ENCODE results near the gene SORBS1.
"Not testable (repeated sequence)": the region's sequence is repeated elsewhere in the genome, so short reads cannot be mapped to it uniquely, and the experiment has no call there.

Gene SORBS1

GRCh38 chr10:95356190-95356955, 204.8 kb downstream of the SORBS1 start:
- no peak for TF ChIP-seq CTCF (IDR thresholded peaks at IDR 0.05; ENCODE audit: low read depth, low read length)
- no peak overlapping the region for H3K4me3 ChIP-seq (ENCODE audit: low read depth, low read length)

GRCh38 chr10:95355301-95355700, 205.9 kb downstream of the SORBS1 start:
- no peak overlapping the region for H3K4me3 ChIP-seq (ENCODE audit: low read depth, low read length)
- TF ChIP-seq CTCF (IDR thresholded peaks at IDR 0.05; ENCODE audit: low read depth, low read length): no peak

- no peak for TF ChIP-seq CTCF (IDR thresholded peaks at IDR 0.05; ENCODE audit: low read depth, low read length)
- no peak overlapping the region for H3K4me3 ChIP-seq (ENCODE audit: low read depth, low read length)
Observed at GRCh38 chr10:95354110-95354509, 207.1 kb downstream of the SORBS1 start.

GRCh38 chr10:95353123-95353522, 208.0 kb downstream of the SORBS1 start:
- no peak overlapping the region for H3K4me3 ChIP-seq (ENCODE audit: low read depth, low read length)
- TF ChIP-seq CTCF (IDR thresholded peaks at IDR 0.05; ENCODE audit: low read depth, low read length): no peak

- no peak for TF ChIP-seq CTCF (IDR thresholded peaks at IDR 0.05; ENCODE audit: low read depth, low read length)
- H3K4me3 ChIP-seq (ENCODE audit: low read depth, low read length): no peak overlapping the region
Observed at GRCh38 chr10:95352684-95353083, 208.5 kb downstream of the SORBS1 start.

- no peak for TF ChIP-seq CTCF (IDR thresholded peaks at IDR 0.05; ENCODE audit: low read depth, low read length)
- H3K4me3 ChIP-seq (ENCODE audit: low read depth, low read length): no peak overlapping the region
Observed at GRCh38 chr10:95350830-95351228, 210.3 kb downstream of the SORBS1 start.

- no peak for TF ChIP-seq CTCF (IDR thresholded peaks at IDR 0.05; ENCODE audit: low read depth, low read length)
- no peak overlapping the region for H3K4me3 ChIP-seq (ENCODE audit: low read depth, low read length)
Observed at GRCh38 chr10:95350219-95350829, 210.8 kb downstream of the SORBS1 start.

- H3K4me3 ChIP-seq (ENCODE audit: low read depth, low read length): not testable (repeated sequence)
Observed at GRCh38 chr10:95347402-95347766, 213.8 kb downstream of the SORBS1 start.
